ENCODE results near the gene LTBP1.

The LTBP1 gene

DNA sequence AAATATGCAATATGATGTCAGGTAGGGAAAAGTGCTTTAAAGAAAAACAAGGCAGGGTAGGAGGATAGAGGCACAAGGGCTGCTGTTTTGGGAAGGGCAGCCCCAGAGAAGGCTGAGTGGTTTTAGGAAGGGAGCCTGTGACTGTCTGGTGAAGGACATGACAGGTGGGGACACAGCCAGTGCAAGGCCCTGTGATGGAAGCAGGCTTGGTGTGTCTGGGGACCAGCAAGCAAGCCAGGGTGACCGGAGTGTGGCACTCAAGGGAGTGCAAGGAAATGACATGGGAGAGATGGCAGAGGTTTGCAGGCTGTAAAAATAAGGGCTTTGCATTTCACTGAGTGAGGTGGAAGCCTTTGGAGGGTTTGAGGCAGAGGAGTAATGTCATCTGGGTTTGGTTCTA is 62.0 kb downstream of the LTBP1 start:
- no peak for DNase-seq (ENCODE audit: low read depth)

DNA sequence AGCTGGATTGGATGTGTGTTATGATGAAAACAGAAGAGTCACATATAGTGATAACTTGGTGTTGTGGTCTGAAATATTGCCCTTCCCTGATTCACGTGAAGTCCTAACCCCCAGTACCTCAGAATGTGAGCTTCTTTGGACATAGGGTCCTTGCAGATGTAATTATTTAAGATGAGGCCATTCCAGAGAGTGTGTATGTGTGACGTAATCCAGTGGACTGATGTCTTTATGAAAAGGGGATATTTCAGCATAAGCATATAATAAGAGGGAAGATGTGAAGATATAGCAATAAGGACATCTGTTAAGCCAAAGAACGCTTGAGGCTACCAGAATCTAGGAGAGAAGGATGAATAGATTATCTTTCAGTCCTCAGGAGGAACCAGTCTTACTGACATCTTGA is 62.5 kb downstream of the LTBP1 start:
- no peak for DNase-seq (ENCODE audit: low read depth)

- no peak for DNase-seq (ENCODE audit: low read depth)
Observed at GRCh38 chr2:33011373-33011772, 64.6 kb downstream of the LTBP1 start.

DNA sequence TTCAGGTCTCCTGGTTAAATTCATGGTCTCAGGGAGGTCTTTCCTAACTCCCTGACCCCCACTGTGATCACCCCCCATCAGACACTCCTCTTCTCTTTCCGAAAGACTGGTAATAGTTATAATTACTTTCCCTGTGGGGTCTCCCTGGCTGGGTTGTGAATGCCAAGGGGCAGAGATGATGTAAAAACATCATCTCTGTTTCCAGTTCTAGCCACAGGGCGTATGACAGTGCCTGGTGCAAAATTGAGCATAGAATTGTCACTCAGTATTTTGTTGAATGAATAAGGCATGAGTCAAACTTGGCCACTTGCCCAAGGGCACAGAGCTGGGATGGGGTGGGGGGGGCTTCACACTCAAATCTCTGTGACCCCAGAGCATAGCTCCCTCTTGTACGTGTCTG is 65.2 kb downstream of the LTBP1 start:
- DNase-seq (ENCODE audit: low read depth), result no peak

DNA sequence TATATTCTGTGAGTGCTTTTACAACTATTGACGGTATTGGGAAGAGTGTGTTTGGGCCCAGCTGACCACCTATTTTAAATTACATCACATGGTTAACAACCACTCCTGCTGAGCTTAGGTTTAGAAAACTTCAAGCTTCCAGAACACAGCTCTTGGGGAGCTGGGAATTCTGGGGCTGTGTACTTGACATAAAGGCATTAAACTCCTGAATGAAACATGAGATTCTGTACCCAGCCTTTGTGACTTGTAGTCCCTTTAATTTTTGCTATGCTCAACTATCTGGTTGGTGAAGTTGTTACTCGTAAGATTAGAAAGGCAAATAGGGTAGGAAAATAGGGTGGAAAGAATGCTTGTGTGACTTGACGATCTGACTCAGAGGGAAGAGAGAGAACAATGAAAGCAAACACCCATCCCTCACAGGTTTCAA is 66.9 kb downstream of the LTBP1 start:
- DNase-seq (ENCODE audit: low read depth), result no peak

DNA sequence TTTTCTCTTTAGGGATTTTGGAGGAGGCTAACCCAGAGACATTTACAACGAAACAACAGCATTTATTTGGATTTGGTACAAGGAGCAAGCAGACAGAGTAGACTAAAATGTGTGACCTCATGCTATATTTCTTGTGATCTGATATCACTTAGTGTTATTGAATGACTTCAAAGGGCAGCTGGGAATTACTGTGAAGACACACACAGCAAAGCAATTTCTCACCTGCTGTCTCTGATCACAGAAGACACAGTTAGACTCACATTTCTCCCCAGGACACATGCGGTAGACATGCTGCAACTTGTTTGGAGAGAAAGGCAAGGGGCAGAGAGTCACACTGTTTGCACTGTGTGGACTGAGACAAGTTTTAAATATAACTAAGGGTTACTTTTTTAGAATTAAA is 67.5 kb downstream of the LTBP1 start:
- no peak for DNase-seq (ENCODE audit: low read depth)

GRCh38 chr2:33015421-33016142 is 68.8 kb downstream of the LTBP1 start:
- no peak for DNase-seq (ENCODE audit: low read depth)

DNA sequence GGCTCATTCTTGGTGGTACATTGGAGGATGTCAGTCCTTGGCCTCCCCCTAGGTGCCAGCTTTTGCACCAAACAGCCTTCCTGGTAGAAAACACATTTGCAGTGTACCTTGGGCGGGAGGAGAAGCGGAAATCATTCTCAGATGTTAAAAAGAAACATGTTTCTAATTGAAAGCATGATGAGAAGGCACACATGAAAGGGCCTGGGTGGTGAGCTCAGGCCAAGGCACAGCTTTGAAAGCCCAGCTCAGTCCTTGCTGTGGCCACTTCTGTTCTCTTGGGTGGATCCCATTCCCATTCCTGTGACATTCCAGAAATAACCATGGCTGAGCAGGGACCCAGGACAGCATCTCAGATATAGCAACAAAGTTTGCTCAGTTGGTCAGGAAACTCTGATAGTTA is 71.5 kb downstream of the LTBP1 start:
- no peak for DNase-seq (ENCODE audit: low read depth)

GRCh38 chr2:33019796-33020195 is 73.0 kb downstream of the LTBP1 start:
- DNase-seq (ENCODE audit: low read depth), result no peak

GRCh38 chr2:33020883-33021282 is 74.1 kb downstream of the LTBP1 start:
- DNase-seq (ENCODE audit: low read depth), result no peak

DNA sequence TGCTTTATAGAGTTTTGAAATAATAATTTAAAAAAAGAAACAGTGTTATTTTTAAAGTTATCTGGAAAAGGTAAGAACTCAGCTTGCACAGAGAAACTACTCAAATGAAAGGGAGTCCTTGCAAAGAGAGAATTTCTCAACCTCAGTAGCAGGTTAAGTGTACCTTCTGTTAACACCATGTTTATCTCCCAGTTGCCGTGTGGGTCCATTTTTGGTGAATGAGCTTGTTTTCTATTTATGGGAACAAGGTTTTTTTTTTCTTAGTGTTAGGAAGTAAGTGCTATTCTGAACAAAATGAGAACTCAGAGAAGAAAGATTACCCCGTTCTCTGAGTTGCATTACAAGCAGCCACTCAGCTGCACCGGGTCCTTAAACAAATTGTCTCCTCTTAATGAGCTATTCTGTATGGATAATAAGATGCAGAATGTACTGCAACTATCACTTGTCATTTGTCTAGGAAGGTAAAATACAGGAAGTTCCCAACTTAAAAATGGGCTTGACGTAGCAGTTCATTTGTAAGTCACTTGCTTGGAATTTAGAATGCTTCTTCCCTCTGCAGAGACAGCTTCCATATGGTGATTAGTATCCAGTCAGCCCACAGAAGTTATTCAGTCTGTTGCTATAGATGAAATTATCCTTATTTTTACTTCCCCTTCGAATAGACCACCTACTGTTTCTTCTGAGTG is 74.9 kb downstream of the LTBP1 start:
- no peak for DNase-seq (ENCODE audit: low read depth)

DNA sequence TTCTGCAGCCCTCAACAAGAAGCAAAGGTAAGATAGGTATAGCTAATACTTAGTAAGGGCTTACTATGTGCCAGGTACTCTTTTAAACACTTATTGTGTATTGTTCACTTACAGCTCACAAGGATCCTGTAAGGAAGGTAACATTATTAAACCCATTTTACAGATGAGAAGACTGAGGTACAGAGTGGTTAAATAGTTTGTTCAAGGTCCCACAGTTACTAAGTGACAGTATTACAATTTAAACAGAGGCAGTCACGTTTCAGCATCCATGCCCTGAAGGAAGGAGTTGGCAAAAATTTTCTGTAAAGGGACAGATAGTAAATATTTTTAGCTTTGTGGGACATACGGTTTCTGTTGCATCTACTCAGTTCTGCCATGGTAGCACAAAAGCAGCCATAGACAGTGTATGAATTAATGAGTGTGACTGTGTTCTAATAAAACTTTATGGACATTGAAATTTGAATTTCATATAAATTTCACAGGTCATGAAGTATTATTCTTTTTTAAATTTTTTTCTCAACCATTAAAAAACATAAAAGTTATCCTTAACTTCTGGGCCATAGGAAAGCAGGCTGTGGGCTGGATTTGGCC is 75.7 kb downstream of the LTBP1 start:
- no peak for DNase-seq (ENCODE audit: low read depth)

DNA sequence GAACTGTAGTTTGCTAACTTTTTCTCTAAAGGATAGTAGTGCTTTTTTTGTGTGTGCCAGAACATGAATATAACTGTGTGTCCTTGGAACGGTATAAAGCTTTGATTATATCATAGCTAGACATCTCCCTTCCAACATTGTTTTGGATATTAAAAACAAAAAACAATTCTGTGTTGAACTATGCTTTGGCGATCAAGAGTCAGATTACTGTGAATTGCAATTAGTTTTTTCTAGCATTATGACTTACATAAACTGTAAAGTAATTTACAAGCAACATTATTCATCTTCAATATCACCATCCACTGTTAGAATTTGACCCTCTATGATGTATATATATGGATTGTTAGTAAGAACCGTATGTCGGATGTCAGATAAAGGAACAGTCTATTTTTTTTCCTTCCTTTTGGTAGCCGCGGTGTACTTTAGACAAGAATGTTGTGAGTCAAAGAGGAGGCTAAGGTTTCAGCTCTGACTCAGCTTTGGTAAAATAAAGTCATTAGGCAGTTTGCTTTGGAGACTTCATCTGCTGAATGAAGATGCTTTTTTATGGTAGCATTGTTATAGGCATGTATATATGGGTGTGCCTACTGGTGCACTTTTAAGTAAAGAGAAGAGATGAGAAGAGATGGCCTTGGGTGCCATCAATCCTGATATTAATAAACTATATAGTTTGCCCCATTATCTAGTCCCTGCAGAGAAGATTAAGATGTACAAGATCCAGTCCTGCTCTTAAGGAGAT is 76.4 kb downstream of the LTBP1 start:
- no peak for DNase-seq (ENCODE audit: low read depth)

GRCh38 chr2:33023728-33024500 is 77.2 kb downstream of the LTBP1 start:
- DNase-seq (ENCODE audit: low read depth), result no peak

DNA sequence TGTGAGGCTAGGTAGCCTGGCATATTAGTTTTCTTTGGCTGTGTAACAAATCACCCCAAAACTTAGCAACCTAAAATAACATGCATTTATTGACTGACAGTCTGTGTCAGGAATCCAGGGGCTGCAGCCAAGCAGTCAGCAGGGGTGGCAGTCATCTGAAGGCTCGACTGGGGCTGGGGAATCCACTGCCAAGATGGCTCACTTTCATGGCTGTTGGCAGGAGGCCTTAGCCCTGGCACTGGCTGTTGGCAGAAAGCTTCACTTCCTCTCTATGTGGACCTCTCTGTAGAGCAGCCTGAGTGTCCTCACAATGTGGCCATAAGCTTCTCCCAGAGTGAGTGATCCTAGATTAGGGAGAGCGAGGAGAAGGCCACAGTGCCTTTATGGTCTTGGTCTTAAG is 78.0 kb downstream of the LTBP1 start:
- no peak for DNase-seq (ENCODE audit: low read depth)

- no peak for DNase-seq (ENCODE audit: low read depth)
Observed at GRCh38 chr2:33029459-33029858, 82.7 kb downstream of the LTBP1 start.

DNA sequence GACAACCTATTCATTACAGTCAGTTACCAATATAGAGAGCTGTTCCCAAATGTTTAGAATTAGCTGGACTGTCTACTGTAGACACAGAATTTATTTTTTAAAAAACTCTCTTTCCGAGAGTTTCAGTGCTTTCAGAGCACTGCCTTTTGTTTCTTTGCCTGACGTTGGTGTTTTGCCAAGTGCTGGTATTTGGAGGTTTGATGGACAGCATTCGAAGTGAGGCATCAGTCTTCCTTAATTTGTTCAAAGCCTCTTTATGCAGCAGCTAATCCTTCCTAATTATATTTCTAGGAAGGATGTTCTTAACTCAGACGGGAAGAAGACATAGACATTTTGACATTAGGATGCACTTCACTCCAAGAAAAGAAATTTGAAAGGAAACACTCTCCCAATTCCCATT is 83.2 kb downstream of the LTBP1 start:
- DNase-seq (ENCODE audit: low read depth), result no peak

GRCh38 chr2:33030326-33030725 is 83.6 kb downstream of the LTBP1 start:
- DNase-seq (ENCODE audit: low read depth), result no peak

DNA sequence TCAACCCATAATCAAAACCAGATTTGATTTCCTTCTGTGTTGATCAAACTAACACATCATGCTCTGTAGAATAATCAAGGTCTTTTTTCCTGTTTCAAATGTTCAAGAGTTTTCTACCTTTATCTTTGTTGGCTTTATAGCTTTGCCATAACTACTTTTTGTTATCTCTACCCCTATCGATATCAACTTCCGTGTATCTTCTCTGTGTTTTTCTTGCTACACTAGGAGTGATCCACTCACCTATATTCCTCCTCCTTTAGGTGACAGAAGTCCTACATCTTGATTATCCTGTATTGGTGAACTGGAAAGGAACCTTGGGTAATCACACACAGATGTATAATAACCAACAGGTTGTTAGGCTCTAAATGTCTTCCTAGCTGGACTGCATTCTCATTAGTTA is 85.5 kb downstream of the LTBP1 start:
- DNase-seq (ENCODE audit: low read depth), result no peak

DNA sequence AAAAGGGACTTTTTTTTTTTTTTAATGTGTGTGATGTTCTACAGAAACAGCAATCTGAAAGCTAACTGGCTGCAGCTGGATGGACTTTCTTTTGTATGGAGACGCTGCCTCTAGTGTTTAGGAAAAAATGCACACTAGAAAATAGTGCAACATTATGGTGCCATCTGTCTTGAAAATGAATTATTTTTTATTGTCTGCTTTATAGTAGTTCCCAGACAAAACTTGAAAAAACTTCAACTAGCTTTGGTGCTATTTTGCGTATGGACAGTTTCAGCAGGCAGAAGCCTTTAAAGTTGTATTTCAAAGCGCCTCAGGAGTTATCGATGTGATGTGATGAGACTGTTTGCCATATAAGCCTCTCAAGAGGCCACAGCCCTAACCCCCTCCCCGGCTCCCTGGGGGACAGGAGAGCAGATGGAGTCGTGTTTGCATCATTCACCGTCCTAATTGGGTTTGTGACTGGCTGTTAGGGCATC is 86.9 kb downstream of the LTBP1 start:
- no peak for DNase-seq (ENCODE audit: low read depth)

GRCh38 chr2:33034784-33035183 is 88.0 kb downstream of the LTBP1 start:
- DNase-seq (ENCODE audit: low read depth), result no peak

GRCh38 chr2:33038230-33038629 is 91.5 kb downstream of the LTBP1 start:
- DNase-seq (ENCODE audit: low read depth), result no peak

Data from T follicular helper cell (primary cell).